ENCODE data around the gene IGF1. TPM values are rescaled to one million over a fixed set of nuclear protein-coding genes. Genes with fewer than 3 reads are reported as not detected.

IGF1 gene
- total RNA-seq, 6 experiments from 2014 or later = 18.9 to 115 (median 59.2) TPM

- DNase-seq (no peak), ATAC-seq (no peak)
- Histone ChIP-seq H3K27ac (no peak overlapping the region), H3K4me1 (no peaks in the 10 kb centered on the region), H3K27me3 (no peaks in the 10 kb centered on the region), H3K9me3 (no peaks in the 10 kb centered on the region), H3K36me3 (no peaks in the 10 kb centered on the region), H3K4me3 (no peak overlapping the region)
- intact Hi-C loops (cut with DNase I) = no loop called here
- WGBS (ENCODE audit: insufficient coverage, low coverage, low lambda C conversion rate, missing lambda C conversion rate) = 55% methylated on average over 1 of the region's 1 CpG
- TF ChIP-seq CTCF (IDR thresholded peaks at IDR 0.05) (no peak), POLR2A (IDR thresholded peaks at IDR 0.05) (no peak)
These were observed 17.4 kb upstream of the IGF1 start for GRCh38 chr12:102497743-102498142.

- ATAC-seq (no peak), DNase-seq (no peak)
- H3K4me1 ChIP-seq = no peaks in the 10 kb centered on the region
- no peaks in the 10 kb centered on the region for H3K36me3 ChIP-seq
- H3K4me3 ChIP-seq = no peak overlapping the region
- TF ChIP-seq CTCF (IDR thresholded peaks at IDR 0.05) (no peak), POLR2A (IDR thresholded peaks at IDR 0.05) (no peak)
- H3K9me3 ChIP-seq = no peaks in the 10 kb centered on the region
- intact Hi-C loops (cut with DNase I) = no loop called here
- 71% methylated on average over 6 of the region's 6 CpGs for WGBS (ENCODE audit: insufficient coverage, low coverage, low lambda C conversion rate, missing lambda C conversion rate)
- no peaks in the 10 kb centered on the region for H3K27me3 ChIP-seq
- no peak overlapping the region for H3K27ac ChIP-seq
These were observed 16.2 kb upstream of the IGF1 start for GRCh38 chr12:102496591-102496990.

GRCh38 chr12:102487226-102487625, 6.9 kb upstream of the IGF1 start:
- no peaks in the 10 kb centered on the region for H3K36me3 ChIP-seq
- H3K27me3 ChIP-seq = no peaks in the 10 kb centered on the region
- no peak for TF ChIP-seq POLR2A (IDR thresholded peaks at IDR 0.05)
- no peak for TF ChIP-seq CTCF (IDR thresholded peaks at IDR 0.05)
- 81% methylated on average over 2 of the region's 2 CpGs for WGBS (ENCODE audit: insufficient coverage, low coverage, low lambda C conversion rate, missing lambda C conversion rate)
- no peaks in the 10 kb centered on the region for H3K9me3 ChIP-seq
- H3K27ac ChIP-seq = no peak overlapping the region
- intact Hi-C loops (cut with DNase I) = no loop called here
- DNase-seq = no peak
- no peak overlapping the region for H3K4me3 ChIP-seq
- H3K4me1 ChIP-seq = peaks cover 0 to 33% (median 8%) of the 10 kb centered on the region in 4 donors
- no peak for ATAC-seq

- no peaks in the 10 kb centered on the region for H3K27me3 ChIP-seq
- 29% methylated on average over 2 of the region's 2 CpGs for WGBS (ENCODE audit: insufficient coverage, low coverage, low lambda C conversion rate, missing lambda C conversion rate)
- H3K27ac ChIP-seq = peak overlapping the region in 1 of 3 donors; percentile 44
- peak; percentile 64 to 80 (median 74) for ATAC-seq
- H3K9me3 ChIP-seq = no peaks in the 10 kb centered on the region
- H3K4me3 ChIP-seq = no peak overlapping the region
- peak in 1 of 3 donors; percentile 52 for DNase-seq
- no peak for TF ChIP-seq POLR2A (IDR thresholded peaks at IDR 0.05)
- no peak for TF ChIP-seq CTCF (IDR thresholded peaks at IDR 0.05)
- intact Hi-C loops (cut with DNase I) = no loop called here
- peaks cover 0 to 37% (median 8%) of the 10 kb centered on the region in 4 donors for H3K4me1 ChIP-seq
- H3K36me3 ChIP-seq = no peaks in the 10 kb centered on the region
These were observed 5.8 kb upstream of the IGF1 start for GRCh38 chr12:102486153-102486552.
